NCI-H187 treated with DMSO at 0.1 percent for 48 hours (cell line): Measurements from ENCODE around the gene PCDH9.
"Not testable (repeated sequence)": the region's sequence is repeated elsewhere in the genome, so short reads cannot be mapped to it uniquely, and the experiment has no call there.

Experiments used
- DNase-seq: peaks from one replicate; lab custom pipeline; 2025; lab: John Stamatoyannopoulos, UW

The PCDH9 gene

DNA sequence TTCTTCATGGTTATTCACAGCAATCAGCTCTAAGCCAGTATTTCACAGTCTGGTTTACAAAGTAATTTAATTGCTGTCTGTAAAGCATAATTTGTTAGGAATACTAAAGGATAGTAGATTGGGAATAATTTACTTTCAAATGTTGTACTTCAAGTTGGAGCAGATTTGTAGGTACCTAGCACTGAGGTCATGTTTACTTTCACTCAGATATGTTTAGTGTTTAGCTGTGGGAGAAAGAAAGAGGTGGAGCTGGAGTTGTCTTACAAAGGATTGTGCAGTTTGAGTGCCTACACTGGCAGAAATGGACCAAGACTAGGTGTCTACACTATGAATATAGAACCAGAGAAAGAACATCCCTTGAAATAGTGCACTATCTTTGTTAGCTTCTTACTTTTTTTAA is 464.6 kb downstream of the PCDH9 start:
- DNase-seq: no peak

DNA sequence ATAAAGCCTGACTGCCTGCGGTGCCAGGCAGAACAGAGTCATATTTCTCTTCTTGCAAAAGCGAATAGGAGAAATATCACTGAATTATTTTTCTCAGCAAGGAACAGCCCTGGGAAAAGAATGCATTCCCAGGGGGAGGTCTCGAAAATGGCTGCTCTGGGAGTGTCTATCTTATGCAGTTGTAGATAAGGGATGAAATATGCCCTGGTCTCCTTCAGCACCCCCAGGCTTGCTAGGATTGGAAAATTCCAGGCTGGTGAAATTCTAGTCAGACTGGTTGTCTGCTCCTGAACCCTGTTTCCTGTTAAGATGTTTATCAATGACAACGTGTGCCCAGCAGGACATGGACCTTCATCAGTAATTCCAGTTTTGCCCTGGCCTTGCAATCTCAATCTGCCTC is 469.5 kb downstream of the PCDH9 start:
- not testable (repeated sequence) for DNase-seq

DNA sequence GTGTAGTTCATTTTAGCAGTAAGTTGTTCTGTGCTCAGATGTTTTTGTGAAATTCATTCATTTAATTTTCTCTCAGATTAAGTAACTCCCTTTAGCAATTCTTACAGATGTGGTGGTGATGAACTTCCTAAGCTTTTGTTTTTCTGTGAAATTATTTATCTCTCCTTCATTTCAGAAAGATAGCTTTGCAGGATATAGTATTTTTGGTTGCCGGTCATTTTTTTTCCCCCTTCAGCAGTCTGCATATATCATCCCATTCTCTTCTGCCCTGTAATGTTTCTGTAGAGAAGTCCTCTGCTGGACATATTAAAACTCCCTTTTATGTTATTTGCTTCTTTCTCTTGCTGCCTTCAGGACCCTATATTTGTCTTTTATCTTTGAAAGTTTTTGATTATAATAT is 470.2 kb downstream of the PCDH9 start:
- DNase-seq: no peak

DNA sequence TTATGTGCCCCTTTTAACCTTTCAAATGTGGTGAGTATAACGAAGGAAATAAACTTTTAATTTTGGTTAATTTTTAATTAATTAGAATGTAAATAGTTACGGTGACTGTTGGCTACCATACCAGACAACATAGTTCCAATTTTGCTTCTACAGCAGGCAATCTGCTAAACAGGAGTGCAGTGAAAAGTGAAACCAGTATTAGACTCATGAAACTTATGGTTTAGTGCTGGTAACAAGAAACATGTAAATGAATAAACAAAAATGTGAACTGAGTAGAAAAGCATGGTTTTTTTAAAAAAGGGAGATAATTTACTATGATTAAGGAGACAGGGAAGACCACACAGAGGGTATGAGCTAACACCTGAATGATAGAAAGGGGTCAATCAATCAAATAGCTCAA is 478.4 kb downstream of the PCDH9 start:
- DNase-seq: no peak

DNA sequence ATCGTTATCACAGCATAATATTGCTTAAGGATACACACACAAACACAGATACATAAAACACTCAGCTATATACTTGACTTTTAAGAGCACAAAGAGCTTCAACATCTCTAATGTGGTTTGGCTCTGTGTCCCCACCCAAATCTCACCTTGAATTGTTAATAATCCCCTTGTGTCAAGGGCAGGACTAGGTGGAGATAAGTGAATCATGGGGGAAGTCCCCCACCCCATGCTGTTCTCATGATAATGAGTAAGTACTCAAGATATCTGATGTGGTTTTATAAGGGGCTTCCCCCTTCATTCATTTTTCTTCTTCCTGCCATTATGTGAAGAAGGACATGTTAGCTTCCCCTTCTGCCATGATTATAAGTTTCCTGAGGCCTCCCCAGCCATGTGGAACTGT is 481.4 kb downstream of the PCDH9 start:
- DNase-seq: no peak

DNA sequence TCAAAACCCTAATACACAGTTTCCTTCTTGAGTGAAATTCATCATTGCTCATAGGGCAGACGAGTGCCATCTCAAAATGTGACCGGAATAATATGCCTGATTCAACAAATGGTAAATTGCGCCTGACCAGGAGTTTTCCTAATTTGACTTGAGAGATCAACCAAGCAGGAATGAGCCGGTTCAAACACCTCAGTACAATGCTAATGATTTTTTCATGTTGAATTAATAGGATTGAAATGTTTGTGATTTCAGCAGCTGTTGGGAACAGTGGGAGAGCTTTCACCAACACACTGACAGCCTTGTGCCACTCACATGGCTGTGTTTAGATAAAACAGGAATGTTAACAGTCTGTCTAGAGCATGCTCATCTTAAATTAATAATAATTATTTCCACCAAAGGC is 484.8 kb downstream of the PCDH9 start:
- DNase-seq: no peak

DNA sequence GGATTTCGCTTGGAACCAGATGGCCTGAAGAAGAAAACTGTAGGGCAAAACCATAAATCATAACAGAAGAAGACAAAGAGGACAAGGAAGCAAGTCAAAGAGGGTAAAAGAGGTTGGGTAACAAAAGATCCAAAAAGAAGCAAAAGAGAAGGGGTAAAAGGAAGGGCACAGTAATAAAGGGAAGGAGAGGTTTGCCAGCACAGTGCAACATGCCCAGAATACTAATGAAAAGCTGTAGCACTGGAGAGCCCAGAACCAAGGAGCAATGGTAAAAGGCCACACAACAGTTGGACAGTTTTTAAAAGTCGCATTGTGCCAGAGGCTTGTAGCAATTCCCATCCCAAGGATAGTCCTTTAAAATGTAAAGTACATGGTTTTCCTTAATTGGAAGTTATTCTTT is 506.6 kb downstream of the PCDH9 start:
- no peak for DNase-seq

DNA sequence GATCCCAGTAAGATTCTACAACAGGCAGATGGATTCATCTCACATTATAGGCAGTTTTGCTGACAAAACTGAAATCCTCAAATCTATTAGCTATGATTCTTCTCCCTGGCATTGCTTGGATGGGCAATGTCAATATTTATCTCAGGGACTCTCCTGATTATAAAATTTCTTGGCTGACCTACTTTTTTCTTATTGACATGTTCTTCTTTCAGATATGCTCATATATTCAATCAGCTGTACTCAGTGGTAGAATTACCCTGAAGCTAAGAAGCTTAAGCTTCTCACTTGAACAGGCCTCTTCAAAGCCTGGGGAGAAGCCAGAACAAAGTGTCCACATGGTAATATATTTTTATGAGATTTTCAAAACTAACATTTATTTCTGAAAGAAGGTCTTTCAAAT is 513.6 kb downstream of the PCDH9 start:
- DNase-seq: no peak

DNA sequence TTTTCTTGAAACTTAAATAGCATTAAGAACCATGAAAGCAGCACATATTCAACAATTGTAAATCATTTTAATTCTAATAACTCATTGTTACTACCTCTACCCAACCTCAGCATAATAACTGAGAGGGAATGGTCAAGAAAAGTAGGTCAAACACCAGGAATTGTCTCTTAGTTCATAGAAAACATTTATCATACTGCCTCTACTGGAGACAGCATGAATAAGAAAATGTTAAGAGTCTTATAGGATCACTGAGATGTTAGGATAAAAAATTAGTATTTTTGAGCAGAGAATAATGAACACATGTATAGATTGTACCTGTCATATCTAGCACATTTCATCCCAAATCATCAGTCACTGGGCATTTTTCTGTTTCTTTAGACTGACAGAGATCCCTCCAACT is 515.3 kb downstream of the PCDH9 start:
- no peak for DNase-seq

DNA sequence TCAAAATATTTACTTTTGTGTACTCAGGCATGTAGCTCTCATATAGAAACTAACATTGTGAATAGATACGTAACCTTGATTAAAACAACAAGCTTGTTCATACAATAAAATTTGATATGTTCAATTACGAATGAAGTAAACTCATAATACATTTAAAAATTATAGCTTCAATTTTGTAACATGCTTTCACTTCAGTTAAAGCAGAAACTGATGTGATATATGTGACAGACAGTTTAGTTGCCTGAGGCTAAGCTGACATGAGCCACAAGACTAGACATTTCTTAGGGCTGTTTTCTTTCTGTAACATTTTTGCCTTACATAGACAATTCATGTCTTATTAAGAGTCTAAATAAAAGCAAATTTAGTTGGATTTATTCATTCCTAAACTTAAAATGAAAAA is 526.0 kb downstream of the PCDH9 start:
- DNase-seq: no peak

DNA sequence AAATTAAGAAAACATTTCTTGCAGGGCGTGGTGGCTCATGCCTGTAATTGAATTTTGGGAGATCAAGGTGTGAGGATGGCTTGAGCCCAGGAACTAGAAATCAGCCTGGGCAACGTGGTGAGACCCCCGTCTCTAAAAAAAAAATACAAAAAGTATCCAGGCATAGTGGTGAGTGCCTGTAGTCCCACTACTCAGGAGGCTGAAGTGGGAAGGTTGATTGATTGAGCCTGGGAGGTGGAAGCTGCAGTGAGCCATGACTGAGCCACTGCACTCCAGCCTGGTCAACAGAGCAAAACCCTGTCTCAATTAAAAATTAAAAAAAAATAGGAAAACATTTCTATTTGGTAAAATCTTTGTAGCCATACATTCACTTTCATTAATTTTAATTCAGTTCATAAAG is 526.5 kb downstream of the PCDH9 start:
- no peak for DNase-seq

DNA sequence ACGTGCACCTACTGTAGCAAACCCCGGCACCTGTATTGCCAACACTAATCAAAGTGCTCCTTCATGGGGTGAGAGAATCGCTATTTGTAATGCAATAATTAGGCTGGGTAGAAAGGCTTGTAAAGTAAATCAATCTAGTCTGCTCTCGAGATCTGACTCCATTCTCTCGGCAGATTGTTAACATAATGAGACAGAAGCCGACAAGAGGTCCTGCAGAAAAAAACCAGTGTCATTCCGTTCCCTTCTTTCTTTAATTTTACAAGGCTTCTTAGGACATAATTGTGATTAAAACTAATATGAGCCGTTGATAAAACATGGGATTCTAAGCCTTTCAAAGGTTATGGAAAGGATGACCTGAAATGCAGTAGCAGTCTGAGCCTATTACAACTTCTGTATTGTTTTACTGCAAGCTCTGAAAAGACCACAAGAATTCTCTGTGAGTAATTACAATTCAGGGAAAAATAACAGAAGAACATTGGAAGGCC is 530.0 kb downstream of the PCDH9 start:
- no peak for DNase-seq

DNA sequence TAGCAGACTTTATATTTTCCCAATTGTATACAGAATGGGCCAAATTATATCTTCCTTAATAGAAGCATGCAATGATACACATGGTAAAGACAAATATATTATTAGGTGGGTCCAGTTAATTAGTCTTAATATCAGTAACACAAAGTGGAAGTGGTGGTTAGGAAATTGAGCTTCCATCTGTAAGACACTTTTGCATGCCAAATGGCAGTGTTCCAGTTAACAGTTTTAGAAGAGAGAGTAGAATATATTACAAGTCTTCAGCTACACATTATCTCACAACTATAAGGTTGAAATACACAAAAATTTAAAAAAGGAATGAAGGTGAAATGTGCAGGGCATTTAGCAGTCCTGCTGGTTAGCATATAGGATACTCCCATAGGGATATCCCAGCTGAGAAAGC is 536.5 kb downstream of the PCDH9 start:
- DNase-seq: no peak

DNA sequence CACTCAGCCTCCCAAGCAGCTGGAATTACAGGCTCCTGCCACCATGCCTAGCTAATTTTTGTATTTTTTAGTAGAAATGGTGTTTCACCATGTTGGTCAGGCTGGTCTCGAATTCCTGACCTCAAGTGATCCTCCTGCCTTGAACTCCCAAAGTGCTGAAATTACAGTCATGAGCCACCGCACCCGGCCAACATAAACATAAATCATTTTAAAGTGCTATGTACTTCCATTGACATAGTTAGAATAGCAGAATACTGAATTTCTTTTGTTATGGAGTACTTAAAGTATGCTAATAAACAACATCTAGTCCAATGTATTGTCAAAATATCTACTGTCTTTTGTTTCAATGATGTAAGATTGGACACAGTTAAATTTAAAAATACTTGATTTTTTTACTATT is 539.0 kb downstream of the PCDH9 start:
- no peak for DNase-seq

DNA sequence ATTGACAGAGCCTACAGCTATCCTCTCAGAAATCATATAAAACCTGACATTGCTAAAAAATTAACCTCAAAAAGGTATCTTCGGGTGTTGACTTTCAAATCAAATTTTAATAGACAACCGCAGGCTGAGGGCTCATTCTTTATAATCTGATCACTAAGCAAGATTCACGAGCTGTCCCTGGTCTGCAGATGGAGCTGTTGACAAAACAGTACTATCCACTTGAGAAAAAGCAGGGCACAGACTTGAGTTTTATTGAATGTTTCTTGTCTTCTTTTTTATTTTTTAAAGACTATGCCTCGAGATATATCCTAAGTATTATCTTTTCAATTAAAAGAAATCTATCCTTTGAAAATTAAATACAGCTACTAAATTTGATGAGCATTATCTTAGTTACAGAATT is 540.5 kb downstream of the PCDH9 start:
- no peak for DNase-seq

DNA sequence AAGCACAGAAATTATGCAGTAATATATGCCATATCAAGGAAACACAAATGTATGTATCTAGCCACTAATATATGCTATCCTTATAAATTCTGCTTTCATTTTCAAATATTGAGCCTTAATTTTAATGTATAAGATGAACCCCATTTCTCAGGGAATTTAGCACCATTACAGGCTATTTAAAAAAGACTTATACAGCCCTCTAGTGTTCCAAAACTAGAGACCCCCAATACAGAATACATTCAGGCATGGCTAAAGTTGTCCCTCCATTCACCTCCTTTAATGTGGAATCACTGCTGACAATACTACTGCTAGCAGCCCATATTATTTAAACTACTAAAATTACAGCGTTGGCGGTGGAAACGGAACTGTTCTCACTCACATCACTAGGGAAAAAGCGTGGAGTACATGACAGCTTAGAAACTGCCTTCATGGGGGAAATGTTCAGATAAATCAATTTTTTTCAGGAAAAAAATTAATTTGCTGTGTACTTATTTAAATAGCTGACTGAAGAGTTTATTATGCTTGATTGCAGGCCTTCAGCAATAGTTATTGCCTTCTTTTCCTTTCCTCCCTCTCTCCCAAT is 541.0 kb downstream of the PCDH9 start:
- DNase-seq: no peak

DNA sequence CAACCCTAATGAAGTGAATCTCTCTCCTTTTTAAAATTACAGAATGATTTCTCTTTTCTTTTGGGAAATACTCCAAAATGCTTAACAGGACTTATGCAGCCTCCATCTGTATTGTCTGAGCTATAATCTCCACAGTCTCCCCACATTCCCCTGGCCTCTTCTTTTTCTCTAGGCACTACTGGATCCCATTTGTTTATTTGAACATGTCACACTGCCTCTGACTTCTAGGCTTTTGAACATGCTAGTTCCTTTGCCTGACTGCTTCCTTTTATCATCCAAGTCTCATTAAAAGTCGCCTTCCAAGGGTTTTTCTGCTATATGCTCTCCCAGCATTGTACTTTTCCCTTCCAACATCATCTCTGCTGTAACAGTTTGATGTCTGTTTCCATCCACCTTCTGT is 548.7 kb downstream of the PCDH9 start:
- no peak for DNase-seq

DNA sequence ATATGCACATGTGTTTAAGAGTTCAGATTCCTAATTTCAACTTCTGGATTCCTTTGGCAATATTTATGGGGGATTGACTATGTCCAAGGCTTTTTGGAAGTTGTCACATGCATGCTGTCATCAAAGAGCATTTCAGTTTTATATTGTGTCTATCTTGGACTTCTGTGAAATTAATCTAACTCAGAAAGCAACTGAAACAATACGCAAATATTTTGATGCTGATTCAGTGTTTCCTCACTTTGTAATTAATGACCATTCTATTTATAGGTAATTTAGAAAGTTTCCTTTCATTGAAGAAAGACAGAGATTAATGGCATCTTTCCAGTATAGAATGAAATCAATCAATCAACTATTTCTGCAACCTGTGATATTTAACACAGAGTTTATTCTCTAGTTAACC is 550.1 kb downstream of the PCDH9 start:
- no peak for DNase-seq

DNA sequence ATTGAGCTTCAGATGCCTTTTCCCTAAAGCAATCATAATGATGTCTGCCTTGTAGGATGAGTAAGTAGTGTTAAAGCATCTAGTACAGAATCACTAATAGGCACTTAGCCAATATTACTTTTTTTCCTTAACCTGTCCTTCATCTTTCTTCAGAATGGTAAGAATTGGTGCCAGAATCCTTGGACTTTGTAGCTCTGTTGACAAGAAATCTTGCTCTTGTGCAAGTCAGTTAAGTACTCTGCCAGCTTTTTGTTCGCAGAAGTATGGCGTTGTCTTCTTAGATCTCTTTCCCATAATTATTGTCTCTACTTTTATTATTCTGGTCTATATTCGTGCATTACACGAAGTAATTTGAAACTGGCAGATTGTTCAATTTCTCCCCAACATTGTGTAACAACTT is 554.5 kb downstream of the PCDH9 start:
- no peak for DNase-seq

DNA sequence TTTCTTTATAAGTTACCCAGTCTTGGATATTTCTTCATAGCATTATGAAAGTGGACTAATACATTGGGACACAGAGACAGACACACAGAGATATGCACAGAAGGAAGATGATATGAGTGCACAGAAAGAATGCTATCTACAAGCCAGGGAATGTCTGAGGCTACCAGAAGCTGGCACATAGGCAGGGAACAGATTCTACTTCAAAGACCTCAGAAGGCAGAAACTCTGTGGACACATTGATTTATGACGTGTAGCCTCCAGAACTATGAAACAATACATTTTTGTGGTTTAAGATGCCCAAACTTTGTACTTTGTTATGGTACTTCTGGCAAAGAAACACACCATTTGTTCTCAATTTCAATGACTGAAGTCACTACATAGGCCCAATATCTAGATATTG is 556.7 kb downstream of the PCDH9 start:
- DNase-seq: no peak

DNA sequence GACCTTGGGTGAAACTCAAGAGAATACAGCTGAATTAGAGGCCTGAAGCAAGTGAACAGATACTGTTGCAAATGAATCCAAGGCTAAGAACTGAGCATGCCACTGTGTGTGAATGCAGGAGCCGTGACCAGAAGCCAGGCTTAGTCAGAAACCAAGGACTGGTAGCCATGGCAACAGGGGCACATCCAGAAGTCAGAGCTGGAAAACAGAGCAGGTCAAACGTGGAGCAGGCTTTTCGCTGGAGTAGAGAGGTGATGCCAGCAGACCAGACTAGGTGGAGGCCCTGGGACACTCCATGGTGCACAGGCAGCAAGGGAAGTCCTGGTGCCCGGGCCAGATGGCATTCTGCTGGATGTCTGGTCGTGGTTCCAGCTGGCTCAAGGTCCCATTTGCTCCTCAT is 564.1 kb downstream of the PCDH9 start:
- peak; percentile 10 for DNase-seq

DNA sequence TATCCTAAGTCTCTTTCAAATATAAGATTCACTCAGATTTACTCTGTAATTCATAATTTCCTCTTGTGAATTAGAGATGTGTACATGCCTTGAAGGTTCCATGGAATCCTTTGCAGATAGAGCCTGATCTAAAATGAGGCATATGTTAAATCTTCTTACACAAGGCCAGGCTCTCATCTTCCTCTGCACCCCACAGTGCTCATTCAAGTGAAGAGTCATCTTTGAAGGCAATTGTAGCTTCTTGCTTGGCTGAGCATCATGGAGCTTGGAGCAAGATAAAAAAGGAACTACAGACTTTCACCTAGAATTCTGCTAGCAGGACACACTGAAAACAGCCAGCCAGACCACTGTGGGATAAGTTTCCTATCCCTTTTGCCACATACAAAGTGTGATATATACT is 566.4 kb downstream of the PCDH9 start:
- no peak for DNase-seq

DNA sequence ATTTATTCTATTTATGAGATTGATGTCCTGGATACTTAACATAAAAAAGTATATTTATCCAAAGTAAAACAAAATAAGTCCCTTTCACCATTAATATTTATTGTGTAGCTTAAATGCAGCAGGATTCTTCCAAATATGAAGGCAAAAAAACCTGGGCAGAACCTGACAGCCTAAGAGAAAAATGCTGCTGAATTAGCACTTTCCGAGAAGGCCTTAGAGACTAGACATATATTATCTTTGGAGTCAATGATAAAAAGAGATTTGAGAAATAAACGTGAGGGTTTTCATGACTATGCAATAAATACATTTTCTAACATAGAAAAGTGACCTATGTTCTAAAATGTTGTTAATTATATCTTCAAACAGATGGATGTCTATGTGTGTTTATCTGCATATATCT is 566.9 kb downstream of the PCDH9 start:
- no peak for DNase-seq

DNA sequence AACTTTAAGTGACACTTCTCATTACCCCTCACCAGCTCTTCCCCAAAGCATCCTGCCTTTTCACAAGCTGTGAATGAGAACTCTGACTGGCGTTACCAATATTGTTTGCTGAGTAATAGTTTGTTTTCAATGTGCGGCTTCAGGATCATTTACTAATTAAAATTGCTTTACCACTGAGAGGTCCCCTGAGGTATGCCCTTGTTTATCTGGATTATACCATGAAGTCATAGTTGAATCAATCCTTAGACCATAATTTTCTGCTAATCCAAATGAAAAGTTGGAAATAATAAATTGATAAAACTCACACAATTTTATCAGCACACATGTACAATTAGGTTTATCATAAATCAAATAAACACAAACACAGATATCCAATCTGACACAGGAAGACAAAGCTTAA is 568.8 kb downstream of the PCDH9 start:
- DNase-seq: no peak

DNA sequence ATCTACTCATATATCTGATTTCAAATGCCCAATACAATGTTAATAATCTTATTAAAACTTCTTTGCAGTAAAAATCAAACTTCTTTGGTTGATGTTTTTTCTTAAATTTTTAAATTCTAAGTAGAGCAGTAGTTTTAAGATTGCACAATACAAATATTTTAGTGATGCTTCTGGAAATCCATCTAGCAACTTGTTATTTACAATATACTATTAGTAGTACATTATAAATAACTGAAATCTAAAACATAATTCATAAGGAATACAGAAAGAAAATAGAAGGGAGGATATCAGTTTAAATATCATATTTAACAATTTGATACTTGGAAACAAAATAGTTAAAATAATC is 569.7 kb downstream of the PCDH9 start:
- DNase-seq: no peak
